GM19035 (cell line): ENCODE data around the gene UIMC1.
"Not testable (repeated sequence)": the region's sequence is repeated elsewhere in the genome, so short reads cannot be mapped to it uniquely, and the experiment has no call there.

Source experiments
- ATAC-seq: cut with Tn5 transposase; IDR thresholded peaks from one replicate; pipeline ENCODE4 v1.9.1; 2021; ENCODE audit not compliant: unreplicated experiment

The UIMC1 gene

DNA sequence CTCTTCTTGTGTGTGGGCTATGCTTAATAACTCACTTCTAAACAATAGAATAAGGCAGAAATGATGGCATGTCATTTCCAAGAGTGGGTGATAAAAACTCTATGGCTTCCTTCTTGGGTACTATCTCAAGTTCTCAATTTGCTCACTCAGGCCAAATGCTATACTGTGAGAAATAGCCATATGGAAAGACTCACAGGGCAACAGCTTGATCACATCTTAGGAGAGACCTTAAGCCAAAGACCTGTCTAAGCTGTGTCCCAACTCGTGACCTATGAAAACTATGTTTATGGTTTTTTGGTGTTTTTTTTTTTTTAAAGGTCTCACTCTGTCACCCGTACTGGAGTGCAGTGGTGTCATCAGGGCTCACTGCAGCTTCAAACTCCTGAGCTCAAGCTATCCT is 2.1 kb upstream of the UIMC1 start:
- no peak for ATAC-seq

DNA sequence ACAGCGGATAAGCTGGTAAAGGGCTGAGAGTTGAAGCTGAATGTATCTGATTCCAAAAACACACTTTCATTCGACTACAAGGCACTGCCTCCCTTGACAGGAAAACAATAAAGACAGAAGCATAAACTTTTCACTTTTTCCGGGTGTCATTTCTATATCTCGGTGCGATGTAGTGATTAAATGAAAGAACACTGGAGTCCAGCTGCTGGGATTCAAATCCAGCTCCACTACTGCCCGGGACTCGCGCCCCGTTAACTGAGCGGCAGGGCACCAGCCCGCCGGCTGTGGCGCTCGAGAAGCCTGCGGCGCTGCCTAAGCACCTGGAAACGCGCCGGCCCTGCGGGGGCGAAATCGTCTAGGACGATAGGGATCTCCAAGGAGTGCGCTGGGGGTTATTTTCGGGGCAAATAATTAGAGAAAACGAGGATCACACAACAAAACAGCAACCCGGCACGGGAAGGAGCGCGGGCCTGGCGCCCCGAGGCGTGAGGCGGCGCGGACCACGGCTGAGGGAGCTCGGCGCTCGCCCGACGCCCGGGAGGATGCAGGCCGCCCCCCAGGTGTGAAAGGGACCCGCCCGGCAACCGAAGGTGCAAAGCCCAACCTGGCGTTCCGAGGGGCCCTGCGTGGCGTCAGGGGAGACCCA is 837 bp downstream of the UIMC1 start:
- ATAC-seq = peak; percentile 54

DNA sequence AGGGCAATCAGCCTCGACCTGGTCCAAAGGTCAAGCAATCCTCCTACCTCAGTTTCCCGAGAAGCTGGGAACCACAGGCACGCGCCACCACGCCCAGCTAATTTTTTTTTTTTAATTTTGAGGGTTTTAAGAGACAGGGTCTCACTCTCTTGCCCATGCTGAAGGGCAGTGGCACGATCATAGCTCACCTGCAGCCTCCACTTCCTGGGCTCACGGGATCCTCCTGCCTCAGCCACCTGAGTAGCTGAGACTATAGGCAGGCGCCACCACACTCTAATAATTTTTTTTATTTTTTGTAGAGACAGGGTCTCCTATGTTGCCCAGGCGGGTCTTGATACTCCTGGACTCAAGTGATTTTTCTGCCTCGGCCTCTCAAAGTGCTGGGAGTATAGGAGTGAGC is 1.6 kb downstream of the UIMC1 start:
- ATAC-seq = no peak

DNA sequence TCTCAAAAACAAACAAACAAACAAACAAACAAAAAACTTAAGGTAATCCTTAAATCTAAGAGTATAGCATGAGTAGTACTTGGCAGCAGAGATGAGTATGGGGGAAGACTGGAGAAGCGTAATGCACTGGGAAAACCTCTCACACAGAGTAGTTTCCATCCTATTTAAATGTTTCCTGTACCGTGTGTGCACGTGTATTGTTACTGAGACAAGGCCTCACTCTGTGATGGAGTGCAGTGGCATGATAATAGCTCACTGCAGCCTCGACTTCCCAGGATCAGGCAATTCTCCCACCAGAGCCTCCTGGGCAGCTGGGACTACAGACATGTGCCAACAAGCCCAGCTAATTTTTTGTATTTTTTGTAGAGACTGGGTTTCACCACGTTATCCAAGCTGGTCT is 2.9 kb downstream of the UIMC1 start:
- ATAC-seq = no peak

DNA sequence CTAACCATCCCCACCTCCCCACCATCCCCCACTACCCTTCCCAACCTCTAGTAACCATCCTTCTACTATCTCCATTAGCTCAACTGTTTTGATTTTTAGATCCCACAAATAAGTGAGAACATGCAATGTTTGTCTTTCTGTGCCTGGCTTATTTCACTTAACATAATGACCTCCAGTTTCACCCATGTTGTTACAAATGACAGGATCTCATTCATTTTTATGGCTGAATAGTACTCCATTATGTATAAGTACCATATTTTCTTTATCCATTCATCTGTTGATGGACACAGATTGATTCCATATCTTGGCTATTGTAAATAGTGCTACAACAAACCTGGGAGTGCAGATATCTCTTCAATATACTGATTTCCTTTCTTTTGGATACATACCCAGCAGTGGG is 7.1 kb downstream of the UIMC1 start:
- not testable (repeated sequence) for ATAC-seq

DNA sequence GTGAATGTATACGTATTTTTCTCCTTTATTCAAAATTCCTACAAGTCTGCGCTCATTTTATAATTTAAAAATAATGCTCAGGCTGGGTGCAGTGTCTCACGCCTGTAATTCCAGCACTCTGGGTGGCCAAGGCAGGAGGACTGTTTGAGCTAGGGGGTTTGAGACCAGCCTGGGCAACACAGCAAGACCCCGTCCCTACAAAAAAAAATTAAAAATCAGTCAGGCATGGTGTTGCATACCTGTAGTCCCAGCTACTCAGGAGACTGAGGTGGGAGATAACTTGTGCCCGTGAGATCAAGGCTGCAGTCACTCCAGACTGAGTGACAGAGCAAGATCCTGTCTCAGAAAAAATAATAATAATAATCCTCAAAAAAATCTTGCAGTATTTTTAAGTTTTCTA is 7.8 kb downstream of the UIMC1 start:
- no peak for ATAC-seq

DNA sequence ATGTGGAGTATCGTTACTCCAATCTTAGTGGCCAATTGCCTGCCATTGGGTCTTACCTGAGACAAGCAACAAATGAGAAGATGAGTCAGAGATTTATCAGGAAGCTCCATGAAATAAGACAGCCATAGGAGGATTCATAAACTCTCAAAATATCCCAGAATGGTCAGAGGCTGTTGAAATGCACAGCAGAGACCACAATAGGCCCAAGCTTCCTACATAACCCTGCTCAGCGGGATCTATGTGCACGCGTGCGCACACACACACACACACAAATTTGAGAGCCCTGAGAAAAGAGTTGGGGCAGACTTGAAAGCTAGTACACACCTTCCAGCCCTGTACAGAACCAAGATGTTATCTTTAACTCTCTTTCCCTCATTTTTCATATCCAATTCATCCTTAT is 9.8 kb downstream of the UIMC1 start:
- ATAC-seq = no peak

DNA sequence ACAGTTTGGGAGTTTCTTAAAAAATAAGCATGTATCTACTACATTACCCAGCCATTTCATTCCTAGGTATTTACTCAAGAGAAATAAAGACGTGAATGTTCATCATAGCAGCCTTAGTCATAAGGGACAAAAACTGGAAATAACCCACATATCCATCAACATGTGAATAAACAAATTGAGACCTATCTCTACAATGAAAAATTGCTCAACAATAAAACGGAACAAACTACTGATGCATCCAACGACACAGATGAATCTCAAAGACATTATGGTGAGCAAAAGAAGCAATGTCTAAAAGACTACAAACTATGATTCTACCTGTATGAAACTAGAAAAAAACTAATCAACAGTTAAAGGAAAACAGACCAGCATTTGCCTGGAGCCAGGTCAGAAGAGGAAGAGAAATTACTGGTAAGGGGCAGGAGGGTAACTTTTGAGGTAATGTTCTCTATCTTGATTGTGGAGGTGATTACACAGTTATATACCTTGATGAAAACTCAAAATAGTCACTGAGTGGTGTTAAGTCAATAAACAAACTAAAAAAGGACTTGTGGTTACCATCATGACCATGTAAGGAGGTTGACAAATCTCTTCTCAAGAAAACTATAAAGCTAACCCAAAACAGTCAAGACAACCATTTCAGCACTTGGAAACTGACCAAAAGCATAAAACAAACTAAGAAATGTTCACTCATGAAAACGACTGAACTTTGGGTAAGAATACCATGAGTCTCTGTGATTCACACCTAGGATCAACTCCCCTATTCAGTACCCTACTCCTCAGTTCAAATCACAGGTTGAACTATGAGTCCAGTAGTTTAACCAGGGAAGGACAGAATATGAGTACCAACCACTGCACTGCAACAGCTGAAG is 10.4 kb downstream of the UIMC1 start:
- no peak for ATAC-seq

DNA sequence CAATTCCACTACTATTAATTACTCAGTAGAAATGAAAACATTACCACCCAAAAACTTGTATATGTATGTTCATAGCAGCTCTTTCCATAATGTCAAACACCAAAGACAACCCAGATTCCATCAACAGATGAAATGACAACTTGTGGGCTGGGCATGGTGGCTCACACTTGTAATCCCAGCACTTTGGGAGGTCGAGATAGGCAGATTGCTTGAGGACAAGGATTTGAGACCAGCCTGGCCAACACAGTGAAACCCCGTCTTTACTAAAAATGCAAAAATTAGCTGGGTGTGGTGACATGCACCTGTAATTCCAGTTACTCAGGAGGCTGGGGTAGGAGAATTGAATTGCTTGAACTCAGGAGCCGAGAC is 11.5 kb downstream of the UIMC1 start:
- no peak for ATAC-seq

DNA sequence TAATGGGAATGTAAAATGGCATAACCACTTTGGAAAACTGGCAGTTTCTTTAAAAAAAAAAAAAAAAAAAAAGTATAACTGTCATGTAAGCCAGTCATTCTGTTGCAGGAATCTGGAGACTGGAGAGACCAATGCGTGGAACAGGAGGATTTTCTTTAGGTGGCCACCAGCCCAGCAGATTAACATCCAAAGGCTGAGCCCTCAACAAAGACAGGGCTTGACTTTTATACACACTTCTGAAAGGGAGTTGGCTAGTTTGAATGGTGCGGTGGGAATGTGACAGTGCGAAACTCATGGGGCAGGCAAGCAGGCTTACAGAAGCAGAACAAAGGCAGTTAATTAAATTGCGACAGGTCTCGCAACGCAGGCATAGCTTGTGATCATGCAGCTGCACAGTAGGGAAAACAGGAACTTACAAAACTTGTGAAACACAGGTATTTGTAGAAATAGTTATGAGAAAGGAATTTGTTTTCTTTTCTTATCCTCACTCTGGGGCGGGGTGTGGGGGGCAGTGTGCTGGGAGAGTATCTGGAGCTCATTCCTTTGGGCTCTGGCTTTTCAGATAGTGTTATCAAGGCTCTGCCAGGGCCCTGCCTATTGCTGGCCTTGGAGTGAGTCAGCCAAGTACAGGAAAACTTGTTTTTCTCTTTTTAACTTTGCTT is 12.0 kb downstream of the UIMC1 start:
- ATAC-seq = no peak

DNA sequence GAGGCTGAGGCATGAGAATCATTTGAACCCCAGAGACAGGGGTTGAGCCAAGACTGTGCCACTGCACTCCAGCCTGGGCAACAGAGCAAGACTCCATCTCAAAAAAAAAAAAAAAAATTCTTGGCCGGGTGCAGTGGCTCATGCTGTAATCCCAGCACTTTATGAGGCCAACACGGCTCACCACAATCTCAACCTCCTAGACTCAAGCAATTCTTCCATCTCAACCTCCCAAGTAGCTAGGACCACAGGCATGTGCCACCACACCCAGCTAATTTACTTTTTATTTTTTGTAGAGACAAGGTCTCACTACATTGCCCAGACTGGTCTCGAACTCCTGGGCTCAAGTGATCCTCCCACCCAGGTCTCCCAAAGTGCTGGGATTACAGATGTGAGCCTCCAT is 13.5 kb downstream of the UIMC1 start:
- not testable (repeated sequence) for ATAC-seq

DNA sequence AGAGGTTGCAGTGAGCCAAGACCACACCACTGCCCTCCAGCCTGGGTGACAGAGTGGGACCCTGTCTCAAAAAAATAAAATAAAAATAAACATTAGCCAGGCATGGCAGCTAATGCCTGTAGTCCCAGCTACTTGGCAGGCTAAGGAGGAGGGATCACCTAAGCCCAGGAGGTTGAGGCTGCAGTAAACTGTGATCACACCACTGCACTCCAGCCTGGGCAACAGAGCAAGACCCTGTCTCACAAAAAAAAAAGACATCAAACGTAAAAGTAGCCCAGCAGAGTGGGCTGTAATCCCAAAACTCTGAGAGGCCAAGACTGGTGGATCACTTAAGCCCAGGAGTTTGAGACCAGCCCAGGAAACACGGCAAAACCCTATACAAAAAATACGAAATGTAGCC is 19.0 kb downstream of the UIMC1 start:
- no peak for ATAC-seq

DNA sequence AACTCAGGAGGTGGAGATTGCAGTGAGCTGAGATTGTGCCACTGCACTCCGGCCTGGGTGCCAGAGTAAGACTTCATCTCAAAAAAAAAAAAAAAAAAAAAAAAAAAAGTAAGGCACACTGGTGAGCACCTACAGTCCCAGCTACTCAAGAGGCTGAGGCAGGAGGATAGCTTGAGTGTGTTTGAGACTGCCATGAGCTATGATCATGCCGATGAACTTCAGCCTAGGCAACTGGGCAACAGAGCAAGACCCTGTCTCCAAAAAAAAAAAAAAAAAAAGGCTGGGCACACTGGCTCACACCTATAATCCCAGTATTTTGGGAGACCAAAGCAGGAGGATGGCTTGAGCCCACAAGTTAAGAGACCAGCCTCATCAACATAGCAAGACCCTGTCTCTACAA is 20.3 kb downstream of the UIMC1 start:
- ATAC-seq = no peak

DNA sequence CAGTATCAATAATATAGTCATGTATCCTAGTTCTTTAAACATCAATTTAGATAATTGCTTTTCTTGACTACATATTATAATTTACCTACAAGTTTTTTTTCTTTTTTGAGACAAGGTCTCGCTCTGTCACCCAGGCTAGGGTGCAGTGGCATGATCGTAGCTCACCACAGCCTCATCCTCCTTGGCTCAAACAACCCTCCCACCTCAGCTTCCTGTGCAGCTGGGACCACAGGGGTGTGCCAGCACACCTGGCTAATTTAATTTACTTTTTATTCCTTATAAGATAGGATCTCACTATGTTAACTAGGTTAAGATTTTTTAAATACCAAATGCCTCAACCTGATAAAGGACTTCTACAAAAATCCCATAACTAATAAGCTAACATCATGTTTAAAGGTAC is 21.1 kb downstream of the UIMC1 start:
- no peak for ATAC-seq

DNA sequence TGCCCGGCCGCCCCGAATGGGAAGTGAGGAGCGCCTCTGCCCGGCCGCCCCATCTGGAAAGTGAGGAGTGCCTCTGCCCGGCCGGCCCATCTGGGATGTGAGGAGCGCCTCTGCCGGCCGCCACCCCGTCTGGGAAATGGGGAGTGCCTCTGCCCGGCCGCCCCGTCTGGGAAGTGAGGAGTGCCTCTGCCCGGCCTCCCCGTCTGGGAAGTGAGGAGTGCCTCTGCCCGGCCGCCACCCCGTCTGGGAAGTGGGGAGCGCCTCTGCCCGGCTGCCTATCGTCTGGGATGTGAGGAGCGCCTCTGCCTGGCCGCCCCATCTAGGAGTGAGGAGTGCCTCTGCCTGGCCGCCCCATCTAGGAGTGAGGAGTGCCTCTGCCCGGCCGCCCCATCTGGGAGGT is 22.4 kb downstream of the UIMC1 start:
- ATAC-seq = not testable (repeated sequence)

DNA sequence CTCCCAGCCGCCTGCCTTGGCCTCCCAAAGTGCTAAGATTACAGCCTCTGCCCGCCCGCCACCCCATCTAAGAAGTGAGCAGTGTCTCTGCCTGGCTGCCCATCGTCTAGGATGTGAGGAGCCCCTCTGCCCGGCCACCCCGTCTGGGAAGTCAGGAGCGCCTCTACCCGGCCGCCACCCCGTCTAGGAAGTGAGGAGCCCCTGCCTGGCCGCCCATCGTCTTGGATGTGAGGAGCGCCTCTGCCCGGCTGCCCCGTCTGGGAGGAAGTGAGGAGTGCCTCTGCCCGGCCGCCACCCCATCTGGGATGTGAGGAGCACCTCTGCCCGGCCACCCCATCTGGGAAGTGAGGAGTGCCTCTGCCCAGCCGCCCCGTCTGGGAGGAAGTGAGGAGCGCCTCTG is 23.0 kb downstream of the UIMC1 start:
- not testable (repeated sequence) for ATAC-seq

DNA sequence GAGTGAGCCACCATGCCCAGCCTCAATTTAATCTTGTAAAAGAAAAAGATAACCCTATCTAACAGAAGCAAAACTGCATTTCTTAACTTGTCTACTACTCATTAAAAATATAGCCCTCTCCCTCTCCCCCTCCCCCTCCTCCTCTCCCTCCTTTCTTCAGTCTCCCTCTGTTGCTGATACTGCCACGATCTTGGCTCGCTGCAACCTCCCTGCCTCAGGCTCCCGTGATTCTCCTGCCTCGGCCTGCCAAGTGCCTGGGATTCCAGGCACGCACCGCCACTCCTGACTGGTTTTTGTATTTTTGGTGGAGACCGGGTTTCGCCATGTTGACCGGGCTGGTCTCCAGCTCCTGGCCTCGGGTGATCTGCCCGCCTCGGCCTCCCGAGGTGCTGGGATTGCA is 23.5 kb downstream of the UIMC1 start:
- ATAC-seq = not testable (repeated sequence)

DNA sequence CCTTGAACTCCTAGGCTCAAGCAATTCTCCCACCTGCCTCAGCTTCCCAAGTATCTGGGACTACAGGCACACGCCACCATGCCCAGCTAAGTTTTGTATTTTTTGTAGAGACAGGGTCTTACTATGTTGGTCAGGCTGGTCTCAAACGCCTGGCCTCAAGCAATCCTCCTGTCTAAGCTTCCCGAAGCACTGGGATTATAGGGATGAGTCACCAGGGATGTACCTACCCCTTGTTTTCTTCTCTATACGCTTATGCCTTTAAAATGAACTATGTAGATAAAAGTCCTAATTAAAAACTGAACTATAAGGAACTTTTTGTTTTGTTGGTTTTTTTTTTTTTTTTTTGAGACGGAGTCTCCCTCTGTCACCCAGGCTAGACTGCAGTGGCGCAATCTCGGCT is 25.8 kb downstream of the UIMC1 start:
- no peak for ATAC-seq

DNA sequence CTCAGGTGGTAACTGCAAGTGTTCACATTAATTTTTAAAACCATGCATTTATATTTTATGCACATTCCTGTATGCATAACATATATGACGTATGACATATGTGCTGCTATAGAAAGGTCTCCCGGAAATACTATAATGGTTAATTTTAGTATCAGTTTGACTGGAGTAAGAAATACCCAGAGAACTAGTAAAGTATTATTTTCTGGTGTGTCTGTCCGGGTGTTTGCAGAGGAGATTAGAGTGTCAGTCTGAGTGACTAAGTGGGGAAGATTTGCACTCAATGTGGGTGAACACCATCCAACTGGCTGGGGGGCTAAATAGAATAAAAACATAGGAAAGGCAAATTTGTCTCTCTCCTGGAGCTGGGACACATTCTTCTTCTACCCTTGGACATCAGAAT is 26.9 kb downstream of the UIMC1 start:
- no peak for ATAC-seq

DNA sequence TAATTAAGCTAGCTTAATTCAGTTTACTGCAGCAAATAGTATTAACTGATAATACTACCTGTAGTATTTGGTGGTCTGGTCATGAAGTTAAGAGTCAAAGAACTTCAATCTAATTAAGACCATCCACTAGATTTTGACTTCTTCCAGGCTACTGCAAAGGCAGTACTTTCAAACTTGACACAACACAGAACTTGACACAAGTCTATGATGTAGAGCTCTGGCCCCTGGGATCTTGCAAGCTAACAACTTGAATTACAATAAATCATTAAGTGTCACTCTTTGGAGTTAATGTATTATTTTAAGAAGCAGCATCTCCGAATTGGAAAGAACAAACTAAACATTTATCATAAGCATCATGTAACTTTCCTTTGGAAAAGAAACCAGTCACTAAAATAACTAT is 40.9 kb downstream of the UIMC1 start:
- no peak for ATAC-seq

DNA sequence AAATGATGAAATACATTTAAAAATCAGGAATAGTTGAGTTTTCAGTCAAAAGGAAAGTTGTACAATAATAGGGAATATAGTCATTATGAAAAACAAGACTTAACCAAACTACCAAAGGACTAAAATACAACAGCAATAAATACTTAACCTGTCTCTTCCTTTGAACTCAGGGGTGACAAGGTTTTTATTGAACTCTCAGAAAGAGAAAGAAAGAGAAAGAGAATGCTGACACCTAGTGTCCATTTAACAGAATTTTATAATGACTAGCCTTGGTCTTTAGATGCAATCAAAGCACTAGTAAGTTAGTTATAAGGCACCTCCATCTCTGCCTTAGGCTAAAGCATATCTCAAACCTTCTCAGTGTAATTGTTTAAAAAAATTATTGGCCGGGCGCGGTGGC is 47.5 kb downstream of the UIMC1 start:
- no peak for ATAC-seq

DNA sequence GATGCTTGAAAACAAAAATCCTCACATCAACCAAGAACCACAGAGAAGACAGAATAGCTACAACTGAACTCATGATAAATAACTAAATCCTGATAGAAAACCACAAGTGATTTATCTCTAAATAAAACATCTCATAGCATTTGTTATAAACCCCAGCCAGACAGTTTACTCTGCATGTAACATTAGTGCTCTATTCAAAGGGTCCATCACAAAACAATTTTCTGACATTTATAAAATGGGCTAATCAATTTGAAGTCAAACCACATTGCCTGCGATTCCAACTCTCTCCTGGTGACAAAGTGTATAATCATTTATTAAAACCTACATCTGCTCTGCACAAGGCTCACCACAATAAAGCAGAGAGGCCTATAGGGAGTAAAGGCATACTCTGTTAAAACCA is 49.8 kb downstream of the UIMC1 start:
- ATAC-seq = no peak
